HG02884 (cell line): ENCODE measurements around the gene ACSL1.

Experiments
- ATAC-seq: cut with Tn5 transposase; IDR thresholded peaks from one replicate; pipeline ENCODE4 v1.9.1; 2021; ENCODE audit warnings: mild to moderate bottlenecking, moderate library complexity; ENCODE audit not compliant: unreplicated experiment

ACSL1 gene

DNA sequence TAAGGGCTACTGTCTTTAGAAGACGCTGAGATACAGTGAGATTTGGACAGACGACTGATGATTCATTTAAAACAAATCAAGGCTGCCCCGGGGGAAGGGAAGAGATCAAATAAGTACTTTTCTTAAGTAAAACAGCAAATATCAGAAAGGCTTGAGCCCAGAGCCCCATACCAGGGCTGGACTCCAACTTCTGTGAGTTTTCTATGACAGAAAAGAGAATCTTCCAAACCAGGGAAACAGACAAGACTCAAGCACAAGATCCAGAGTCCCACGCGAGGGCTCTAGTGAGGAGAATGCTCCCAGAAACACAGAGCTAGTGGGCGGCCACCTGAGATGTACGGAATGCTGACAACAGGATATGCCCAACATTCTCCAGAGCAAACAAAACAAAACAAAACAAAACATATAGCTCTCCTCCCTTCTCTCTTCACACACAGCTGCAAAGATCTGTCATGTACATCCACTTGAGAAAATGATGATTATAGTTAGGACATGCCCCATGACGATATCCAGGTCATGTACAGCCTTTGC is 13.1 kb downstream of the ACSL1 start:
- no peak for ATAC-seq

DNA sequence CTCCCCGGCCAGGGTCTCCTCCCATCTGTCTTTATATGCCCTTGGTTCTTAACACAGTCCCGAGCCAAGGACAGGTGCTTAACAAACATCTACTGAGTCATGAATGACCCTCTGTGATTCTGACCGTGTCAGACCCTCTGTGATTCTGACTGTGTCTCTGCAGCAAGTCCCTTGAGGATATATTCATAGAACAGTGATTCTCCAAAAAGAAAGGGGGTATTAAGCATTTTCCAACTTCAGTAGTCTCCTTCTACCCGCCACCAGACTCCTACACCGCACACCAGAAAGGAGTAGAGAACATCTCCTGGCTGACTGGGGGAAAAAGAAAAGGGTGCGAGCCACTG is 13.6 kb downstream of the ACSL1 start:
- ATAC-seq, result no peak

- no peak for ATAC-seq
Measured at GRCh38 chr4:184811526-184812198, 14.1 kb downstream of the ACSL1 start.

DNA sequence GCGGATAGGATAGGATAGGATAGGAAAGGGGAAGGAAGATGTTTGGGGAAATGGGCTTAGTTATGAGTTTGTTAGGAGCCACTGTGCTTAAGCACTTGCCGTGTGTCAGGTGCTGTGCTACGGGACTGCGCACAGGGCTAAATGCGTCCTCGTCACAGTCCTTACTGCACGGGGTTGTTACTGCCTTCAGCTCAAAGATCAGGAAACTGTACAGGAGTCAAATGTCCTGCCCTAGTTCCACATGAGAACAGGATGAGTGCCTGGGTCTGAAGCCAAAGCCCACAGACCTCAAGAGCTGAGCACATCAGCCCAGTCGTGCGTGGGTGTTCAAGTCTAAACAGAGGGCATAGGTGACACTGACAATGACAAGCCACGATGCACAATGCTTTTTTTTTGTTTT is 15.0 kb downstream of the ACSL1 start:
- ATAC-seq, result no peak

GRCh38 chr4:184808713-184809050 is 17.1 kb downstream of the ACSL1 start:
- ATAC-seq, result no peak

GRCh38 chr4:184807797-184808712 is 17.7 kb downstream of the ACSL1 start:
- ATAC-seq, result no peak

GRCh38 chr4:184807256-184807655 is 18.5 kb downstream of the ACSL1 start:
- no peak for ATAC-seq

DNA sequence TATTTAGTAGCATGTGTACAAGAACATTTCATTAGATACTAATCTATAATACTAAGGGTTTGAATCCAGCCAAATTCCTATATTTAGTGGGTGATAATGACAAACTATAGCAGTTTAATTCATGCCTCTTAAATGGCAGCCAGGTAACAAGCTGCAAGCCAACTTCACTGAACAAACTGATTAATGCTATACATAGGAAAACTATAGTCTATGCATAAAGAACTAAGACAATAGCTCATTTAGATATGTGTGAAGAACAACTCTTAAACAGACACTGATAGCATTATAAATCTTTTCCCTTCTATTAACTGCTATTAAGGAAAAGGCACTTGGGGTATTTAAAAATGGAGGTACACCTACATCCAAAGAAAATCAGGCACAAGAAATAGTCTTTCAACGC is 19.1 kb downstream of the ACSL1 start:
- no peak for ATAC-seq

DNA sequence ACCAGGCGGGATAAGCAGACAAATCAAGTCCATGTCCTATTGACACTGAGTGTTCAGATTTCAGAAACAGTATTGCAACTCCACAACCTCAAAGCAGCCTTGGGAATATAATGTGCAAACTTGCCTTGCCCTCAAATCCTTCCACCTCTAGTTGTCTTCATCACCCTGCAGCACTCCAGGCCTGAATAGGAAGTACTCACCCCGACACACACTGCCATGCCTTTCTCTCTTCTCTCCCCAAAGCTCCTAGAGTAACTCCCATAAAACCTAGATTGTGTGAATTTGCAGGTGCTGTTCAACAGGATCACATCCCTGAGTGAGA is 19.6 kb downstream of the ACSL1 start:
- no peak for ATAC-seq

DNA sequence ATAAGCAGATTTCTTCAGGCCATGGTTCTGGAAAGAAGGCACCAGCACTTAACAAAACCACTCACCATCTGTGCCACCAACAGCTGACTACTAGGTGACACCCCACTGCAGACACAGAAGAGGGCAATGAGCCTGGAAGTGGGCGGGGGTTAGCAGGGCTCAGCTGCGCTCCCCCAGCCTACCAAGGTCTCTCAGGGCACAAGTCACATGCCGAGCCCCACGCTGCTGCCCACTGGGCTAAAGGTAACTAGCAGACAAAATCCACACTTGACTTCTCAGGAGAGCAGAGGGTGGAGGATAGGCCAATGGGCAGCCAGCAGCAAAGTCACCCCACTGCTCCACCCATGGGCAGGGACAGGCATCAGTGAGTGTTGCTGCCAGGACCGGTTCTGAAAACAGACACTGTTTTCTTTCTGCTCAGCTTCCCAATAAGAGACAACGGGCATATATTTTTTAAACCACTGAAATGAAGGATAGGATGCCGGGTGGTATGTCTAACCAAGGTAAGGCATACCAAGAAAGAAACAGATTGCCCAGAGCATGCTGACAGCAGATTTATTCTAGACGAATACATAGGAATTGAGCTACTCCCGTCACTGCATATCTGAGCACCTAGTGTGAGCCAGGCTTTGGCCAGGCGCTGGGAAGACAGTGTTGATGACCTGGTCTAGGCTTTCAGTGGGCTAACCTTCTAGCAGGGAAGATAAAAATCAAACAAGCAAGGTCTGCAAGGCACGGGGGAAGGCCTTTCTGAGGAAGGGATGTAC is 20.1 kb downstream of the ACSL1 start:
- no peak for ATAC-seq

- ATAC-seq, result no peak
Measured at GRCh38 chr4:184804621-184805020, 21.1 kb downstream of the ACSL1 start.

- no peak for ATAC-seq
Measured at GRCh38 chr4:184803874-184804273, 21.9 kb downstream of the ACSL1 start.

- no peak for ATAC-seq
Measured at GRCh38 chr4:184803133-184803532, 22.6 kb downstream of the ACSL1 start.

DNA sequence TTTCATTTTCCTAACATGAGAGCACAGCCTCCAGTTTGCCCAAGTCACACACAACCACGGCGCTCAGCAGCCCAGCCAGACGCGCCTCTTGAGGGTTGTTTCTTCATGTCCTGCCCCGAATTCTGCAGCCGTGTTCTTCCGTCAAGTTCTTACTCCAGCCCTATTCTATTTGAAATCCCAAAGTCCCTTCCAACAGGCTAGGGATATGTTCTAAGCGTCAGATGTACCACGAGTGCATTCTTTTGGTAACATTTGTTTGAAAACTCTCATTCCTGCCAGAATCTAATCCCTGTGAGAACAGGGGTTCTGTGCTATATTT is 23.1 kb downstream of the ACSL1 start:
- ATAC-seq, result no peak

- ATAC-seq, result no peak
Measured at GRCh38 chr4:184801781-184802696, 23.7 kb downstream of the ACSL1 start.

GRCh38 chr4:184798504-184798903 is 27.3 kb downstream of the ACSL1 start:
- no peak for ATAC-seq

DNA sequence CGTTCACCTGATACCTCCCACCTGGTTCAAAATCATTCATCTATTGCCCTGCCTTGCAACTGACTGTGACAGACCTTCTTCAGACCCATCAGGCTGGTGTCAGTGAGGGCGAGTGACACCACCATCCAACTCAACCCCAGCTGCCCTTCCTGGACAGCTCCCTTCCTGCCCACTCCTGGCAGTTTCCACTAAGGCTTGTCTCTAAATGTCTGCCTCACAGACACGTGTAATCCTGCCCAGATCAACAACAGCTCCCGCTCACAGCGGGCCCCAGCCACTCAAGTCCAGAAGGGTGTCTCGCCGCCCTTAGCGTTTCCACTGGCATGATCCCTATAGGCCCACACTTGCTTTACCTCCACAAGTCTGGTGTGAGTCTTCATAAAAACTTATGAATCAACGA is 28.9 kb downstream of the ACSL1 start:
- no peak for ATAC-seq

DNA sequence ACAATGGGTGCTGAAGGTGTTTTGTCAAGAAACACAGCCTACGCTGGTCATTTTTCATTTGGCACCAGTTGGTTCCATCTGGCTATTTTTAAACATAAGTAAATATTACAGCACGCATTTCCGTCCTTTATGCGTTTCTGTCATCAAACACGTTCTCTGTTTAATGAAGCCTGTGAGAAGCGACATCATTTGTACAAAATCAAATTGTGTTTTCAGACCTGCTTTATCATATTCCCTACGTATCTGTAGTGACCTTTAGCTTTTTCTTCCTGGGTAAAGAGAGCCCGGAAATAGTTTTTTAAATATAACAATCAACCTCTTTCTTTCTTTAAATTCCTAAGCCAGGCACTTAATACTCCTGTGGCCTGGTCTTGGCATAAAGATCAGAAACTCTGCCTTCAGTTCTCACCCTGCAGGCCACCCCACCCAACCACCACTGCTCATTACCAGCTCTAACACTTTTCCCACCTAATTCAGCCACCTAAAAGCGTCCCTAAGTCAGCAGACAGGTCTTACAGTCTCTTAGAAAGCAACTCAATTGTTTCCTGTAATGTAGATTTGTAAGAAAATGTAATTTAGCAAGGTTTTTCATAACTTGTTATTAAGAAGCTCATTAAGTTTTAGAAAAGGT is 30.4 kb downstream of the ACSL1 start:
- no peak for ATAC-seq

DNA sequence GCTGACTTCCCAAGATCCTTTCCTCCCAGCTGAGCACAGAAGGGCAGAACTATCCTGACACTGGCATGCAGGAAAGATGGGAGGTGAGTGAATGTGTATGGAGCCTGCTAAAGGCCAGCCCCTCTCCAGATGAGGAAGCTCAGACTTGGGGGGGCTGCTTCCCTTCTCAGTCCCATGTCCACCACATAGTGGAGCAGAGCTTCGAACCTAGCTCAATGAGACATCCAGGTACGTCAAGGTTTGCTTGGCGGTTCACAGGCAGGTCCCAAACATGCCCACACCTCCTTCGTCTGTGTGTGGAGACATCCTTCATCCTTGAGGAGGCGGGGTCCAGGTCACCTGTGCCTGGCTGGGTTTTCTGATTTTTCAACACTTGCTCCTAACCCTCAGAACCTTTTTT is 31.3 kb downstream of the ACSL1 start:
- no peak for ATAC-seq

- ATAC-seq, result no peak
Measured at GRCh38 chr4:184793735-184794355, 31.9 kb downstream of the ACSL1 start.
